C4-2B (cell line): ENCODE measurements around the gene SFTPD.

Experiments
- CTCF ChIP-seq: fragments of 450-650 bp; conservative IDR thresholded peaks from 2 replicates; pipeline ENCODE4 v1.5.1; 2017; ENCODE audit warnings: mild to moderate bottlenecking
- ZFX ChIP-seq: fragments of 450-650 bp; IDR thresholded peaks from 2 replicates; pipeline ENCODE4 v1.6.1; 2017

GRCh38 chr10:79970062-79970461, 21.2 kb upstream of the SFTPD start:
- TF ChIP-seq CTCF (no peak), ZFX (no peak)
